Liver (tissue), 3 donors: ENCODE data around the gene SNCAIP.

Experiments used
- ATF3 ChIP-seq: IDR thresholded peaks from 2 replicates; pipeline ENCODE4 v1.6.1; 2016; ENCODE audit warnings: antibody characterized with exemption
- EGR1 ChIP-seq, 2 donors: IDR thresholded peaks; 2 replicates each; pipeline ENCODE4 v1.6.1; 2016 to 2018; ENCODE audit warnings: antibody characterized with exemption in 2 of 2, low read depth in 2 of 2
- GABPA ChIP-seq, 2 donors: IDR thresholded peaks in 1 of 2; conservative IDR thresholded peaks in 1 of 2; 2 replicates each; pipeline ENCODE4 v1.6.1; 2016; ENCODE audit warnings: antibody characterized with exemption in 2 of 2, mild to moderate bottlenecking in 1 of 2, moderate library complexity in 1 of 2
- JUND ChIP-seq, 2 donors: IDR thresholded peaks; 2 replicates each; pipeline ENCODE4 v1.6.1; 2016; ENCODE audit warnings: antibody characterized with exemption in 2 of 2
- RAD21 ChIP-seq, 2 donors: IDR thresholded peaks; 2 replicates each; pipeline ENCODE4 v1.6.1; 2016; ENCODE audit warnings: antibody characterized with exemption in 2 of 2, mild to moderate bottlenecking in 2 of 2
- ZBTB33 ChIP-seq: IDR thresholded peaks from 2 replicates; pipeline ENCODE4 v1.6.1; 2016; ENCODE audit warnings: antibody characterized with exemption
- TF ChIP-seq, protein P1 (sequence below): IDR thresholded peaks from 2 replicates; pipeline ENCODE4 v1.6.1; 2016; ENCODE audit warnings: antibody characterized with exemption, mild to moderate bottlenecking
- TF ChIP-seq, protein P2 (sequence below): IDR thresholded peaks from 2 replicates; pipeline ENCODE4 v1.6.1; 2016; ENCODE audit warnings: antibody characterized with exemption
- TF ChIP-seq, protein P3 (sequence below): fragments of 150-350 bp; IDR thresholded peaks from 2 replicates; pipeline ENCODE4 v1.5.1; 2017; ENCODE audit warnings: improper control_type of control experiment, low read depth, low read length; ENCODE audit not compliant: missing input control
- donor health status: healthy.
- donor health status: healthy.

DNA sequence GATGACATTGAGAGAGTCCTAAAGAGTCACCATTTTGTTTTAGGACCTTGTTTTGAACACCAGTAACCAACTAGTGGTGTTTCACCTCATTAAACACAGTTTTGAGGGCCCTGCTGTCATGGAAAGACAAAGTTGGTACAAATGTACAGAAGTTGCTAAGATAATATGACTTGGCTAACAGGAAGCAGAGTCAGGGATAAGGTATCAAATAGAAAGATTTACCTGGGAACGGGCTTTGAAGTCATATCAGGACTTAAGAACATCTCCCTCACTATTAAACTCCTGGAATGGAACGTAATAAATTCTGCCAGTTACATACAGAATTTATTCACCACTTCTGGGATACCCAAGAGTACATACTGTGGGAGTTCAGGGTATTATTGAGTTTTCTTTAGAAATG lies 115.6 kb downstream of the SNCAIP start:
- TF ChIP-seq, protein P1, sequence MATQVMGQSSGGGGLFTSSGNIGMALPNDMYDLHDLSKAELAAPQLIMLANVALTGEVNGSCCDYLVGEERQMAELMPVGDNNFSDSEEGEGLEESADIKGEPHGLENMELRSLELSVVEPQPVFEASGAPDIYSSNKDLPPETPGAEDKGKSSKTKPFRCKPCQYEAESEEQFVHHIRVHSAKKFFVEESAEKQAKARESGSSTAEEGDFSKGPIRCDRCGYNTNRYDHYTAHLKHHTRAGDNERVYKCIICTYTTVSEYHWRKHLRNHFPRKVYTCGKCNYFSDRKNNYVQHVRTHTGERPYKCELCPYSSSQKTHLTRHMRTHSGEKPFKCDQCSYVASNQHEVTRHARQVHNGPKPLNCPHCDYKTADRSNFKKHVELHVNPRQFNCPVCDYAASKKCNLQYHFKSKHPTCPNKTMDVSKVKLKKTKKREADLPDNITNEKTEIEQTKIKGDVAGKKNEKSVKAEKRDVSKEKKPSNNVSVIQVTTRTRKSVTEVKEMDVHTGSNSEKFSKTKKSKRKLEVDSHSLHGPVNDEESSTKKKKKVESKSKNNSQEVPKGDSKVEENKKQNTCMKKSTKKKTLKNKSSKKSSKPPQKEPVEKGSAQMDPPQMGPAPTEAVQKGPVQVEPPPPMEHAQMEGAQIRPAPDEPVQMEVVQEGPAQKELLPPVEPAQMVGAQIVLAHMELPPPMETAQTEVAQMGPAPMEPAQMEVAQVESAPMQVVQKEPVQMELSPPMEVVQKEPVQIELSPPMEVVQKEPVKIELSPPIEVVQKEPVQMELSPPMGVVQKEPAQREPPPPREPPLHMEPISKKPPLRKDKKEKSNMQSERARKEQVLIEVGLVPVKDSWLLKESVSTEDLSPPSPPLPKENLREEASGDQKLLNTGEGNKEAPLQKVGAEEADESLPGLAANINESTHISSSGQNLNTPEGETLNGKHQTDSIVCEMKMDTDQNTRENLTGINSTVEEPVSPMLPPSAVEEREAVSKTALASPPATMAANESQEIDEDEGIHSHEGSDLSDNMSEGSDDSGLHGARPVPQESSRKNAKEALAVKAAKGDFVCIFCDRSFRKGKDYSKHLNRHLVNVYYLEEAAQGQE = no peak
- TF ChIP-seq, protein P2, sequence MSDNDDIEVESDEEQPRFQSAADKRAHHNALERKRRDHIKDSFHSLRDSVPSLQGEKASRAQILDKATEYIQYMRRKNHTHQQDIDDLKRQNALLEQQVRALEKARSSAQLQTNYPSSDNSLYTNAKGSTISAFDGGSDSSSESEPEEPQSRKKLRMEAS = no peak
- TF ChIP-seq, protein P3, sequence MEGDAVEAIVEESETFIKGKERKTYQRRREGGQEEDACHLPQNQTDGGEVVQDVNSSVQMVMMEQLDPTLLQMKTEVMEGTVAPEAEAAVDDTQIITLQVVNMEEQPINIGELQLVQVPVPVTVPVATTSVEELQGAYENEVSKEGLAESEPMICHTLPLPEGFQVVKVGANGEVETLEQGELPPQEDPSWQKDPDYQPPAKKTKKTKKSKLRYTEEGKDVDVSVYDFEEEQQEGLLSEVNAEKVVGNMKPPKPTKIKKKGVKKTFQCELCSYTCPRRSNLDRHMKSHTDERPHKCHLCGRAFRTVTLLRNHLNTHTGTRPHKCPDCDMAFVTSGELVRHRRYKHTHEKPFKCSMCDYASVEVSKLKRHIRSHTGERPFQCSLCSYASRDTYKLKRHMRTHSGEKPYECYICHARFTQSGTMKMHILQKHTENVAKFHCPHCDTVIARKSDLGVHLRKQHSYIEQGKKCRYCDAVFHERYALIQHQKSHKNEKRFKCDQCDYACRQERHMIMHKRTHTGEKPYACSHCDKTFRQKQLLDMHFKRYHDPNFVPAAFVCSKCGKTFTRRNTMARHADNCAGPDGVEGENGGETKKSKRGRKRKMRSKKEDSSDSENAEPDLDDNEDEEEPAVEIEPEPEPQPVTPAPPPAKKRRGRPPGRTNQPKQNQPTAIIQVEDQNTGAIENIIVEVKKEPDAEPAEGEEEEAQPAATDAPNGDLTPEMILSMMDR = no peak
- no peak for TF ChIP-seq RAD21 (IDR thresholded peaks at IDR 0.05)
- no peak for TF ChIP-seq GABPA (IDR thresholded peaks at IDR 0.05 in 1 of 2, conservative IDR thresholded peaks at IDR 0.05 in 1 of 2)
- no peak for TF ChIP-seq JUND (IDR thresholded peaks at IDR 0.05)
- no peak for TF ChIP-seq EGR1 (IDR thresholded peaks at IDR 0.05; ENCODE audit: low read depth in 2 of 2)
- no peak for TF ChIP-seq ZBTB33
- TF ChIP-seq ATF3 = no peak
